ENCODE measurements around the gene KCNIP4.

Gene KCNIP4

GRCh38 chr4:21699446-21699845 lies 249.1 kb downstream of the KCNIP4 start:
- in situ Hi-C loops (cut with MboI; ENCODE audit: low sequenced_read_pairs) = no loop called here

DNA sequence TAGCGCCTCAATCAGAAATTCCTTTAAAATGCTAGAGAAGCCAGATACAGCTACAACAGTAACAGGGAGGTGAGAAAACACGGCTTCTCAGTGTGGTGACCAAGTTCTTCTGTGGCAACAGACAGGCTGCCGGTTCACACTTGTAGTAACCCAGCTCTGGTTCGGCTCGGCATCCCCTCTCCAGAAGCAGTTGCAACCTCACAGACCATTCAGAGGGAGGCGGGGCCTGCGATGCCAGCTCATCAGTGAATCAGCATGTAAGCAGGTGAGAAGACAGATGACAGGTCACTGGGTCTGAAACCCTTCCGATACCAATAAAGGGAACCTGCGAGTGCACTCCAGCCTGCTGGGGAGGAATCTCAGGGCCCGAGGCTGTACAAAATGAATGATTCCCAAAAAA lies 251.0 kb downstream of the KCNIP4 start:
- in situ Hi-C loops (cut with MboI; ENCODE audit: low sequenced_read_pairs) = no loop called here

- in situ Hi-C loops (cut with MboI; ENCODE audit: low sequenced_read_pairs) = no loop called here
These were observed 253.4 kb downstream of the KCNIP4 start for GRCh38 chr4:21695141-21695540.

DNA sequence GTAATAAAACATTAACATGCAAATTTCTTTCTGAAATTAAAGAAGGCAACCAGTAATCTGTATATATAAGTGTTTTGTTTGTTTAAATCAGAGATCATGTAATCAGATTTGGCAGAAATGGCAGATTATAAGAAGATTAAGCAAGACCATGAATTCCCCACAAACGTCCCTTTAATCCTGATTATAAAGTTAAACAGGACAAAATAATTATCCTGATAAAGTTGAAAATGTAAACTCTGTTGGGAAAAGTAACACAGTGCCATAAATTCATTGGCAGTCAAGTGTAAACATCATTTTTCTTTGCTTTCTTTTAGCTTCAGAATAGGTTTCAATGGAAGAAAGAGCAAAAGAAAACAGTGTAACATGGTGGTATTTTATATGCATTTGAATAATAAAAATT lies 256.3 kb downstream of the KCNIP4 start:
- in situ Hi-C loops (cut with MboI; ENCODE audit: low sequenced_read_pairs) = no loop called here

- in situ Hi-C loops (cut with MboI; ENCODE audit: low sequenced_read_pairs) = no loop called here
These were observed 259.8 kb downstream of the KCNIP4 start for GRCh38 chr4:21688596-21689265.

GRCh38 chr4:21685911-21686310 lies 262.7 kb downstream of the KCNIP4 start:
- in situ Hi-C loops (cut with MboI; ENCODE audit: low sequenced_read_pairs) = no loop called here

DNA sequence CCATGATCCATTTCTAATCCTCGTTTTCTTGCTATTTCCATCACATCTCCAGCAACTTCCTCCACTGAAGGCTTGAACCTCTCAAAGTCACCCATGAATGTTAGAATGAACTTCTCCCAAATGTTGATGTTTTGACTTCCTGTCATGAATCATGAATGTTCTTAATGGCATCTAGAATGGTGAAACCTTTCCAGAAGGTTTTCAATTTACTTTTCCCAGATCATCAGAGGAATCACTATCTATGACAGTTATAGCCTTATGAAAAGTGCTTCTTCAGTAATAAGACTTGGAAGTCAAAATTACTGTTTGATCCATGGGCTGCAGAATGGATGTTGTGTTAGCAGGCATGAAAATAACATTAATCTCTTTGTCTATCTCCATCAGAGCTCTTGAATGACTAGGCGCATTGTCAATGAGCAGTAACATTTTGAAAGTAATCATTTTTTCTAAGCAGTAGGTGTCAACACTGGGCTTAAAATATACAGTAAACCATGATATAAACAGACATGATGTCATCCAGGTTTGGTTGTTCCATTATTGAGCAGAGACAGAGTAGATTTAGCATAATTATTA lies 268.2 kb downstream of the KCNIP4 start:
- in situ Hi-C loops (cut with MboI; ENCODE audit: low sequenced_read_pairs) = no loop called here

DNA sequence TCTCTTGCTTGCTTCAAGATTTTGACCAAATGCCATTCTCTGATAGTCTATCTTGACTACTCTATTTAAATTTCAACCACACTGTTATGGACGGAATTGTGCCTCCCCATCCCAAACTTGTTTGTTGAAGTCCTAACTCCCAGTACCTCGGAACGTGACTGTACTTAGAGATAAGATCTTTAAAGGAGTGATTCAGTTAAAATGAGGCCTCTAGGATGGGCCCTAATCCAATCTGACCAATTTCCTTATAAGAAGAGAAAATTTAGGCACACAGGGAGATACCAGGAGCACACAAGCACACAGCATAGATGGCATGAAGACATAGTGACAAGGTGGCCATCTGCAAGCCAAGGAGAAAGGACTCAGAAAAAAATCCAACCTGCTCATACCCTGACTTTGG lies 269.9 kb downstream of the KCNIP4 start:
- in situ Hi-C loops (cut with MboI; ENCODE audit: low sequenced_read_pairs) = no loop called here

GRCh38 chr4:21677173-21677572 lies 271.4 kb downstream of the KCNIP4 start:
- in situ Hi-C loops (cut with MboI; ENCODE audit: low sequenced_read_pairs) = no loop called here

DNA sequence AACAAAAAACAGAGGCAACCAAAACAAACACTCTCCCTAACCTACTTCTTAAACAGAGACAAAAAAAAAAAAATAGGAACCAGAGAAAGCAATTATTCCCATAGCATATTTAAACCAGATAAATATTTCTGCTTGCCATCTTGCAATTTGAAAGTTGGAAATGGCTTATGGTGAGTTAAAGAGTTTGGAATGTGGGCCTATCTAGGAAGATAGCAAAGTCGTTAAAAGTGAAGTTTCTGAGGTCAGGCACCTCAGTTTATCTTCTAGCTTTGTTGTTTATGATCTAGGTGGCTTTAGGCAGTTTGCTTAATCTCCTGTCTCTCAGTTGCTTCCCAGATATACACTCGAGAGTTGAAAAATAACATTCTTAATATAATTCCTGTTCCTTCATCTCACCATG lies 284.2 kb downstream of the KCNIP4 start:
- in situ Hi-C loops (cut with MboI; ENCODE audit: low sequenced_read_pairs) = no loop called here

DNA sequence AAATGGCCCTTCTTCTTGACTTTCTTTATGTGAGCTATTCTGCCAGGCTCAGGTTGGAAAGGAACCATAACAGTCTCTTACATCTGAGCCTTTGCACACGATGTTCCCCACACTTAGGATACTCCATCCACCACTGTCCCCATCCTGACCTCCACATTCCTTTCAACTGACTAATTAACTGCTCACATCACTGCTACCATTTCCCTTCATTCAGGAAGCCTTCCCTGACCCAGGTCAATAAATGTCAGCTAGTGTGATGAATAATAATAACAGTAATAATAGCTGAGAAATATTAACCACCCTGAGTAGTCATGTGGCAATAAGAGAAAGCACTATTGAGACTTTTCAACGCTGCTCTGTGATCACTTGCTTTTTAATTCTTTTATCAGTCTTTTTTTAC lies 291.7 kb downstream of the KCNIP4 start:
- in situ Hi-C loops (cut with MboI; ENCODE audit: low sequenced_read_pairs) = no loop called here

- in situ Hi-C loops (cut with MboI; ENCODE audit: low sequenced_read_pairs) = no loop called here
These were observed 293.5 kb downstream of the KCNIP4 start for GRCh38 chr4:21655031-21655430.

- in situ Hi-C loops (cut with MboI; ENCODE audit: low sequenced_read_pairs) = no loop called here
These were observed 295.9 kb downstream of the KCNIP4 start for GRCh38 chr4:21652508-21653231.

DNA sequence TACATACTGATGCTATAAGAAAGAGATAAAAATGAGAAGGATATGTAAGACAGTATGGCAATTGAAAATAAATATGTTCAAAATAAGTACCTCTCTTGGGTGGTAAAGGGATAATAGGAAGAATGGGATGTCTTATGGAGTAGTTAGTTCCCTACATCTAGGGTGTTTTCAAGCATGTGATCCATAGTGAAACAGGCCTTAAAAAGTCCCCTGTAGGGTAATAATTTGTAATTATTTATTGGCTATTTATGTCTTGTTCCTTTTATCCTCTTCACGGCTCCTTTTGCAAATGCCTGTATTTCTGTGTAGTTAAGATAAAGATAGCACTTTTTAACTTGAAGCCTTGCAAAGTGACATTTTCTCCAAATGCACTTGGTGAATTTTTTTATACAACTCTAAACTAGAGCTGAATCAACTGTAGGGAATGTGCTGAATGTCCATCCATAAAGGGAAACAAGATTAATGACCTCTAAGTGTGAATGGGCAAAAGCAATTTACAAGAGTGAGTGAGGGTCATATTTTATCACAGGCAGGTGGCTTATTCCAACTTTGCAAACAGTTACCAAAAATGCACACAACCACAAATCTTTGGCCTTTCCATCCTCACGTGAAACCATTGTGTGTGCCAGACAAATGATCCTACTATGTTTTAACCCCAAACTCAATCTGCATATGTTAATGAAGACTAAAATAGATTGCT lies 299.0 kb downstream of the KCNIP4 start:
- in situ Hi-C loops (cut with MboI; ENCODE audit: low sequenced_read_pairs) = no loop called here

DNA sequence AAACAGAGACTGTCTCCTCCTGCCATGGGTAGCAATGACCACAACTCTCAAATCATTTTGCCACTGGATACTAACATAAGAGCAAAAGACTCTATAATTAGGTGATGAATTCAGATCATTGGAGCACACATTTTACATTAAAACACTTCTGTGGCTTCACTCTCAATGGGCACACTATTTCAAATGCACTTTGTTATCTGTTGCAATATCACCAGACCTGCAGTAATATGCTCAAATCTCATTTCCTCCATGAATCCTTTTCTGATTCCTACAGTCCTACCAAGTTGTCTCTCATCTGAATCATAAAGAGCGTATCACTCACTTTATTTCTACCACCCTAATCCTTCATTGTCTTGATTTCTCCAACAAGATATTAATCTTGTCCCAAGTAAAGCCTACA lies 302.8 kb downstream of the KCNIP4 start:
- in situ Hi-C loops (cut with MboI; ENCODE audit: low sequenced_read_pairs) = no loop called here

- in situ Hi-C loops (cut with MboI; ENCODE audit: low sequenced_read_pairs) = no loop called here
These were observed 306.9 kb downstream of the KCNIP4 start for GRCh38 chr4:21641696-21642095.

- in situ Hi-C loops (cut with MboI; ENCODE audit: low sequenced_read_pairs) = no loop called here
These were observed 310.3 kb downstream of the KCNIP4 start for GRCh38 chr4:21638171-21638725.

- in situ Hi-C loops (cut with MboI; ENCODE audit: low sequenced_read_pairs) = no loop called here
These were observed 319.5 kb downstream of the KCNIP4 start for GRCh38 chr4:21628916-21629610.

DNA sequence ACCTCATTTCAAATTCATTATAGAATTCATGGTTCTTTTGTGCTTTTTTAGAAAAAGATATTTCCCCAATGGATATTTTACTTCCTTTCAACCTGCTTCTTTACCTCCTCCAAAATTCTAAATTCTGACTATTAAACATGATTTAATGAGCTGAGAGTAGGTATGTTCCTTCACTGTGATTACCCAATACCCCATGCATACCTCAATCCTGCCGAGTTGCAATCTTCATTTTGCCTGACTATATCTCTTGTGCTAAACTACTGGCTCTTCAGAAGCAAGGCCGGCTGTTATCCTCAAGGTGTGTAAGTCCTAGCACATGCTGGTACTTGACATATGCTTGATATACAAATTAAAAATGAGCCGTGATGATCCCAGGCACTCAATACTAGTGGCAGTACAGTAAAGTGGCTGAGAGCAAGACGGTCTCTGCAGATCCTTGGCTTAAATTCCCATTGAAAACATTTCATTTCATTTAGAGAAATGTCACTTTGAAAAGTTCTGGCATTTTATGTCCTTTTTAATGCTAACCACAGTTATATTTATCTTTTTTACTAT lies 320.4 kb downstream of the KCNIP4 start:
- in situ Hi-C loops (cut with MboI; ENCODE audit: low sequenced_read_pairs) = no loop called here

GRCh38 chr4:21625447-21625846 lies 323.1 kb downstream of the KCNIP4 start:
- in situ Hi-C loops (cut with MboI; ENCODE audit: low sequenced_read_pairs) = no loop called here

- in situ Hi-C loops (cut with MboI; ENCODE audit: low sequenced_read_pairs) = no loop called here
These were observed 343.6 kb downstream of the KCNIP4 start for GRCh38 chr4:21605006-21605405.
